ENCODE results near the gene LRRC32. TPM values are rescaled to one million over a fixed set of nuclear protein-coding genes. Genes with fewer than 3 reads are reported as not detected.

LRRC32 gene
- total RNA-seq, 2 experiments from 2014 or later: 23.2 to 24.5 TPM

DNA sequence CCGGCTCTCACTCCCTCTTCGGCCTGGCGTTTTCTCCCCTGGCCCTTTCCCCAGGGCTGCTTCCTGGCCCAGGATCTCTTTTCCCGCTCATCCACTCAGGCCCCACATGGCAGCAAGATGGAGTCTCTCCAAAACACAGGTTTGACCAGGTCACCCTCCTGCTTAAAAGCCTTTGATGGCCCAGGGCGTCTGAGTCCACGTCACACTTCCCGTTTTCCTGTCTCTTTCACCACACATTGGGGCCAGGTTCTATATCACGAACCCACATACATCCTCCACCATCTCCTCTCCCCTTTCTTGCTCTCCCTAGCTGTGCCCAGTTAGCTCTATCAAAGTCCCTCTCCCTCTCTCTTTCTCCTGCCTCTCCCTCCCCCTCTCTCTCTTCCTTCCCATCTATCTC is 7.8 kb upstream of the LRRC32 start:
- Mint-ChIP-seq H3K27ac (no peak overlapping the region), H3K36me3 (ENCODE audit: low read depth) (no peaks in the 10 kb centered on the region), H3K4me3 (no peak overlapping the region), H3K9me3 (no peaks in the 10 kb centered on the region), H3K4me1 (ENCODE audit: low read depth) (peaks cover 43% of the 10 kb centered on the region), H3K27me3 (peaks cover 7% of the 10 kb centered on the region)
- TF ChIP-seq, protein P1, sequence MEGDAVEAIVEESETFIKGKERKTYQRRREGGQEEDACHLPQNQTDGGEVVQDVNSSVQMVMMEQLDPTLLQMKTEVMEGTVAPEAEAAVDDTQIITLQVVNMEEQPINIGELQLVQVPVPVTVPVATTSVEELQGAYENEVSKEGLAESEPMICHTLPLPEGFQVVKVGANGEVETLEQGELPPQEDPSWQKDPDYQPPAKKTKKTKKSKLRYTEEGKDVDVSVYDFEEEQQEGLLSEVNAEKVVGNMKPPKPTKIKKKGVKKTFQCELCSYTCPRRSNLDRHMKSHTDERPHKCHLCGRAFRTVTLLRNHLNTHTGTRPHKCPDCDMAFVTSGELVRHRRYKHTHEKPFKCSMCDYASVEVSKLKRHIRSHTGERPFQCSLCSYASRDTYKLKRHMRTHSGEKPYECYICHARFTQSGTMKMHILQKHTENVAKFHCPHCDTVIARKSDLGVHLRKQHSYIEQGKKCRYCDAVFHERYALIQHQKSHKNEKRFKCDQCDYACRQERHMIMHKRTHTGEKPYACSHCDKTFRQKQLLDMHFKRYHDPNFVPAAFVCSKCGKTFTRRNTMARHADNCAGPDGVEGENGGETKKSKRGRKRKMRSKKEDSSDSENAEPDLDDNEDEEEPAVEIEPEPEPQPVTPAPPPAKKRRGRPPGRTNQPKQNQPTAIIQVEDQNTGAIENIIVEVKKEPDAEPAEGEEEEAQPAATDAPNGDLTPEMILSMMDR (IDR thresholded peaks at IDR 0.05): no peak
- DNase-seq (no peak), ATAC-seq (no peak)
- intact Hi-C loops (cut with micrococcal nuclease): no loop called here
- POLR2A ChIA-PET: interaction anchor here (0.6 to 0.9 kb wide), 2 partner anchors 13 to 88 kb away, joined by 3 read pairs; no protein-coding TSS in a partner anchor
- CTCF ChIA-PET: interaction anchor here (1.1 to 6.7 kb wide), 3 partner anchors 80 to 233 kb away, joined by 3 to 45 read pairs (median 16); partner anchors contain the start of gene EMSY

DNA sequence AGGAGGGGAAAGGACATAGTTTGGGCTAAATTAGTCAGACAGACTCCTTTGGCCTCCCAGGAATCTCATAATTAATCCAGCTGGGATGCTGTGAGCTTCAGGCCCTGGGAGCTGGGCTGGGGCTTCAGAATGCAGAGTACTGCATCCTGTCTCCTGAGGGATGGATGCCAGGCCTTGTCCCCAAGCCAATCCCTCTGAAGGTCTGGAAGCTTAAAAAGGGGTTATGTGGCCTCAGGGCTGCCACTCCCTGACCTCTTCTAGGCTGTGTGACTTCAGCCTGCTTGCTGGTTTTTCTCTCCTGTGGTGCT is 6.9 kb upstream of the LRRC32 start:
- Mint-ChIP-seq H3K27ac (no peak overlapping the region), H3K27me3 (peaks cover 7% of the 10 kb centered on the region), H3K9me3 (no peaks in the 10 kb centered on the region), H3K4me3 (no peak overlapping the region), H3K36me3 (ENCODE audit: low read depth) (no peaks in the 10 kb centered on the region), H3K4me1 (ENCODE audit: low read depth) (peaks cover 51% of the 10 kb centered on the region)
- POLR2A ChIA-PET: no interaction called here
- intact Hi-C loops (cut with micrococcal nuclease): no loop called here
- CTCF ChIA-PET: interaction anchor here (1.1 to 6.7 kb wide), 3 partner anchors 9 to 232 kb away, joined by 3 to 45 read pairs (median 3); partner anchors contain the start of gene EMSY
- no peak for DNase-seq
- ATAC-seq: no peak
- TF ChIP-seq, protein P1 (IDR thresholded peaks at IDR 0.05): no peak

DNA sequence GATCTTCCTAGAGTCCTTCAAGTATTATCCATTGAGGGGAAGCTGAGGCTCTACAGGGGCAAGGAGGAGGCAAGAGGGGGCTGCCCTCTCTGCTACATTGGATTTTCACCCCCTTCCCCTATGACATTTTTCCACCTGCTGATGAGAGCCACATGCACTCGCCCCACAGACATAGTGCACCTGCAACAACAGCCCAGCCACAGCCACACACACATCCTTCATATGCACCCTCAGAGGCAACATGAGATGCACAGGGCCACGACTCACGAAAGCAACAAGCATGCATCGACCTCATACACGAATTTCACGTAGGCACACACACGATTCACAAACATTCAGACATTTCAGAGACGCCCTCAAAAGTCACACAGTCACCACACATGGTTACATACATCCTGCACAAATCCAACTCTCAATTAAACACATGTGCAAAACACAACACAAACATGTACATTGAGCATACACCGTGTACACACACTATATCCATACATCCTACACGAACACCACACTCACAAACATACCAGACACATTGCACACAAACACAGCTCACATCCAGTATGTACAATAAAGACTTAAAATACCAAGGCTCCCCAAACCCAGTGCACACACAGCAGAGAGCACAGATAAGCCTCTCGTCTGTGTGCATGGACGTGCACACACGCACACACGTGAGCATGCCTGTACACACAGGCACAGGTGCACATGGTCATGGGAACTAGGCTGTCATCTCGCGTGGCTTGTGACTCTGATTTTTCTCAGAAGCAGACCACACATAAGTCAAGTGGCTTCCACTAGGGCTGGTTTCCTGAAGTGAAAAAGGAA is 6.3 kb upstream of the LRRC32 start:
- Mint-ChIP-seq H3K27ac (no peak overlapping the region), H3K36me3 (ENCODE audit: low read depth) (no peaks in the 10 kb centered on the region), H3K4me1 (ENCODE audit: low read depth) (peaks cover 57% of the 10 kb centered on the region), H3K27me3 (peaks cover 4% of the 10 kb centered on the region), H3K9me3 (no peaks in the 10 kb centered on the region), H3K4me3 (no peak overlapping the region)
- intact Hi-C loops (cut with micrococcal nuclease): no loop called here
- ChIA-PET CTCF (interaction anchor here (1.0 to 6.7 kb wide), 4 partner anchors 9 to 78 kb away, joined by 3 to 45 read pairs (median 4); no protein-coding TSS in a partner anchor), POLR2A (interaction anchor here (0.7 kb wide), 1 partner anchor 179 kb away, joined by 3 read pairs; no protein-coding TSS in a partner anchor)
- no peak for ATAC-seq
- TF ChIP-seq, protein P1 (IDR thresholded peaks at IDR 0.05): no peak
- peak; percentile 43 for DNase-seq

DNA sequence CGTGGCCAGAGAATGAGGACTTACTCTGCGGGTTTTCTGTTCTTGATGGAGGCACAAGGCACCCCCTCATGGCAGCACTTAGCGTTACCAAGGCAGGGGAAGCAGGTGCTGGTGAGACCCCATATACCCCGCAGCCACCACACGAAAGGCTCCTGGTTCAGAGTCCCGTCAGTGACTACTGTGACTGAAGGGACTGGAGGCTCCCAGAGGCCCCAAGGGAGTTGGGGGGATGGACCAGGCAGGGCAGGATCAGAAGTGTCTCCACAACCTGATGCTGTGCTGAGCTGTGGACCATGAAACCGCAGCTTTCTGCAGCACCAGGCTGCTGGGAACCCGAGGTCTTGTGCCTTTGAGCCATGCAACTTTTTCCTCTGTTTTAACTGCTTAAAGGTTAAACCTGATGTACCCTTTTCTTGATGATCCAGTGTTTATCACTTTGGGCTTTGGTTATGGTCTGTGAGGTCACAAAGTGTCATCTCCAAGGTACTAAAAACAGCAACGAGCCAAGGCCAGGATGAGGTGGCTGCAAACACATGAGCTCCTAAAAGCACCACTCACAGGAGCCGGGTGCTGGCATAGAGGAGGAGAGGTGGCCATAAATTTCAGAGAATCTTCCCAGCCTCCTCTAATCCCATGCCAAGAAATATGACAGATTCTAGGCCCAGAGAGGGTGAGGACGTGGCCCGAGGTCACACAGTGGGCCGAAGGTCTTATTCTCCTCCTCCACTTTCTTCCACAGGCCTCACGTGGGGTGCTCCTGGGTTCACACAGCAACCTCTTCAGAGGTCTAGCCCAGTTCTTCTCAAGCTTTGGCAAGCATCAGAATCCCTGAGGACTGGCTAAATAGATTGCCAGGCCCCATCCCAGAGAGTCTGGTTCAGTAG is 4.2 kb upstream of the LRRC32 start:
- ChIA-PET POLR2A (interaction anchor here (0.7 kb wide), 1 partner anchor 11 kb away, joined by 3 read pairs; no protein-coding TSS in a partner anchor), CTCF (interaction anchor here (2.0 to 6.7 kb wide), 2 partner anchors 47 to 76 kb away, joined by 4 to 45 read pairs; no protein-coding TSS in a partner anchor)
- peaks cover 64% of the 10 kb centered on the region for H3K4me1 Mint-ChIP-seq (ENCODE audit: low read depth)

More for the DNA sequence above, 4.2 kb upstream of the LRRC32 start:
- TF ChIP-seq, protein P1 (IDR thresholded peaks at IDR 0.05): no peak
- intact Hi-C loops (cut with micrococcal nuclease): loop anchor here (5.0 kb wide), 2 partner anchors 47 to 77 kb away; no protein-coding TSS in a partner anchor
- Mint-ChIP-seq H3K36me3 (ENCODE audit: low read depth) (no peaks in the 10 kb centered on the region), H3K27ac (peak overlapping the region; percentile 48), H3K4me3 (no peak overlapping the region), H3K27me3 (peaks cover 10% of the 10 kb centered on the region), H3K9me3 (no peaks in the 10 kb centered on the region)
- DNase-seq (peak; percentile 55), ATAC-seq (peak; percentile 11)

Data from activated CD8-positive, alpha-beta T cell treated with anti-CD3 and anti-CD28 coated beads for 36 hours (primary cell).